Immature natural killer cell (primary cell): Measurements from ENCODE around the gene EIF4G3. TPM values are rescaled to one million over a fixed set of nuclear protein-coding genes. Genes with fewer than 3 reads are reported as not detected.
"Not testable (repeated sequence)": the region's sequence is repeated elsewhere in the genome, so short reads cannot be mapped to it uniquely, and the experiment has no call there.

ENCODE experiments used
- DNase-seq, 3 donors: peaks; one replicate each; pipeline ENCODE4 v3.0.0; 2022; ENCODE audit warnings: mixed read lengths in 1 of 3
- H3K27ac Mint-ChIP-seq, 6 donors: one replicate each; pipeline ENCODE4 v1.8.0; 2020; ENCODE audit warnings: mixed read lengths in 6 of 6, mild to moderate bottlenecking in 5 of 6, inconsistent platforms in 4 of 6, moderate library complexity in 3 of 6
- H3K27me3 Mint-ChIP-seq, 3 donors: one replicate each; pipeline ENCODE4 v1.8.0; 2020 to 2021; ENCODE audit warnings: low read depth in 3 of 3, mild to moderate bottlenecking in 3 of 3, mixed read lengths in 3 of 3, moderate library complexity in 3 of 3, inconsistent platforms in 1 of 3
- H3K36me3 Mint-ChIP-seq, 3 donors: one replicate each; pipeline ENCODE4 v1.8.0; 2020; ENCODE audit warnings: mixed read lengths in 3 of 3, inconsistent platforms in 2 of 3, mild to moderate bottlenecking in 2 of 3
- H3K4me1 Mint-ChIP-seq, 2 donors: one replicate each; pipeline ENCODE4 v1.8.0; 2020; ENCODE audit warnings: inconsistent platforms in 2 of 2, mild to moderate bottlenecking in 2 of 2, mixed read lengths in 2 of 2, moderate library complexity in 1 of 2
- H3K4me3 Mint-ChIP-seq, 5 donors: one replicate each; pipeline ENCODE4 v1.8.0; 2020; ENCODE audit warnings: mild to moderate bottlenecking in 5 of 5, mixed read lengths in 5 of 5, inconsistent platforms in 3 of 5, moderate library complexity in 3 of 5
- H3K9me3 Mint-ChIP-seq, 6 donors: one replicate each; pipeline ENCODE4 v1.8.0; 2020; ENCODE audit warnings: mild to moderate bottlenecking in 6 of 6, mixed read lengths in 6 of 6, inconsistent platforms in 4 of 6, moderate library complexity in 3 of 6
- polyA plus RNA-seq, 3 donors: library from polyadenylated mRNA; unstranded; fragments of 300-500 nt; fragmentation: Illumina TruSeq; gene quantifications; one replicate each; pipeline ENCODE4 v1.2.3, GENCODE V29; 2021

The EIF4G3 gene
- polyA plus RNA-seq, 3 donors from 2014 or later, result 7.4 to 21.6 (median 17.9) TPM

- Mint-ChIP-seq H3K27me3 (peaks cover 7 to 9% (median 9%) of the 10 kb centered on the region in 3 donors), H3K27ac (peak overlapping the region; percentile 86 to 92 (median 89)), H3K36me3 (no peaks in the 10 kb centered on the region), H3K4me1 (peaks cover 33 to 49% of the 10 kb centered on the region in 2 donors), H3K4me3 (peak overlapping the region; percentile 85 to 96 (median 89)), H3K9me3 (no peaks in the 10 kb centered on the region)
- DNase-seq, result peak; percentile 32 to 47 (median 45)
Measured at GRCh38 chr1:21175670-21176581, 771 bp downstream of the EIF4G3 start.

GRCh38 chr1:21175324-21175669 is 1.4 kb downstream of the EIF4G3 start:
- H3K9me3 Mint-ChIP-seq, result no peaks in the 10 kb centered on the region
- peaks cover 33 to 53% of the 10 kb centered on the region in 2 donors for H3K4me1 Mint-ChIP-seq
- DNase-seq, result peak; percentile 50 to 60 (median 58)
- H3K27ac Mint-ChIP-seq, result peak overlapping the region; percentile 86 to 92 (median 89)
- peaks cover 7 to 9% (median 9%) of the 10 kb centered on the region in 3 donors for H3K27me3 Mint-ChIP-seq
- H3K4me3 Mint-ChIP-seq, result peak overlapping the region; percentile 85 to 96 (median 89)
- no peaks in the 10 kb centered on the region for H3K36me3 Mint-ChIP-seq

- H3K27ac Mint-ChIP-seq, result peak overlapping the region; percentile 86 to 92 (median 89)
- H3K36me3 Mint-ChIP-seq, result no peaks in the 10 kb centered on the region
- peaks cover 7 to 9% (median 9%) of the 10 kb centered on the region in 3 donors for H3K27me3 Mint-ChIP-seq
- DNase-seq, result no peak
- peak overlapping the region; percentile 85 to 96 (median 89) for H3K4me3 Mint-ChIP-seq
- peaks cover 33 to 54% of the 10 kb centered on the region in 2 donors for H3K4me1 Mint-ChIP-seq
- no peaks in the 10 kb centered on the region for H3K9me3 Mint-ChIP-seq
Measured at GRCh38 chr1:21174654-21175323, 1.9 kb downstream of the EIF4G3 start.

- Mint-ChIP-seq H3K4me1 (peaks cover 33 to 54% of the 10 kb centered on the region in 2 donors), H3K4me3 (peak overlapping the region; percentile 85 to 96 (median 89))
Measured at GRCh38 chr1:21174230-21174629, 2.5 kb downstream of the EIF4G3 start.

GRCh38 chr1:21173096-21173495 is 3.6 kb downstream of the EIF4G3 start:
- H3K4me3 Mint-ChIP-seq, H3K27me3 Mint-ChIP-seq, H3K36me3 Mint-ChIP-seq, H3K27ac Mint-ChIP-seq, DNase-seq, H3K9me3 Mint-ChIP-seq: not testable (repeated sequence)
- H3K4me1 Mint-ChIP-seq, result peaks cover 33 to 54% of the 10 kb centered on the region in 2 donors

More at GRCh38 chr1:21174230-21174629, 2.5 kb downstream of the EIF4G3 start:
- no peaks in the 10 kb centered on the region for H3K9me3 Mint-ChIP-seq
- H3K27ac Mint-ChIP-seq, result peak overlapping the region; percentile 86 to 92 (median 89)
- peaks cover 7 to 9% (median 9%) of the 10 kb centered on the region in 3 donors for H3K27me3 Mint-ChIP-seq
- DNase-seq, result no peak
- H3K36me3 Mint-ChIP-seq, result no peaks in the 10 kb centered on the region

- peaks cover 30 to 55% of the 10 kb centered on the region in 2 donors for H3K4me1 Mint-ChIP-seq
- not testable (repeated sequence) for H3K9me3 Mint-ChIP-seq, DNase-seq, H3K36me3 Mint-ChIP-seq, H3K27ac Mint-ChIP-seq, H3K4me3 Mint-ChIP-seq, H3K27me3 Mint-ChIP-seq
Measured at GRCh38 chr1:21170837-21171236, 5.9 kb downstream of the EIF4G3 start.

- no peak overlapping the region for H3K27ac Mint-ChIP-seq
Measured at GRCh38 chr1:21168444-21168843, 8.3 kb downstream of the EIF4G3 start.

GRCh38 chr1:21165646-21166045 is 11.1 kb downstream of the EIF4G3 start:
- Mint-ChIP-seq H3K27me3 (peaks cover 0 to 2% (median 0%) of the 10 kb centered on the region in 3 donors), H3K36me3 (peaks cover 4 to 19% (median 9%) of the 10 kb centered on the region in 3 donors), H3K4me3 (peak overlapping the region in 3 of 5 donors; percentile 1 to 31 (median 8)), H3K9me3 (no peaks in the 10 kb centered on the region), H3K27ac (peak overlapping the region; percentile 33 to 84 (median 52)), H3K4me1 (peaks cover 20 to 45% of the 10 kb centered on the region in 2 donors)
- DNase-seq, result no peak

More at GRCh38 chr1:21168444-21168843, 8.3 kb downstream of the EIF4G3 start:
- Mint-ChIP-seq H3K4me3 (no peak overlapping the region), H3K27me3 (peaks cover 0 to 1% (median 0%) of the 10 kb centered on the region in 3 donors), H3K4me1 (peaks cover 25 to 53% of the 10 kb centered on the region in 2 donors), H3K9me3 (no peaks in the 10 kb centered on the region), H3K36me3 (peaks cover 3 to 16% (median 5%) of the 10 kb centered on the region in 3 donors)
- DNase-seq, result no peak

- H3K4me3 Mint-ChIP-seq, result peak overlapping the region in 1 of 5 donors; percentile 15
- peaks cover 24 to 45% of the 10 kb centered on the region in 2 donors for H3K4me1 Mint-ChIP-seq
- H3K27me3 Mint-ChIP-seq, result peaks cover 0 to 2% (median 0%) of the 10 kb centered on the region in 3 donors
- DNase-seq, result no peak
- H3K36me3 Mint-ChIP-seq, result peaks cover 9 to 24% (median 15%) of the 10 kb centered on the region in 3 donors
- H3K9me3 Mint-ChIP-seq, result no peaks in the 10 kb centered on the region
- peak overlapping the region in 3 of 6 donors; percentile 45 to 78 (median 46) for H3K27ac Mint-ChIP-seq
Measured at GRCh38 chr1:21165076-21165475, 11.6 kb downstream of the EIF4G3 start.

GRCh38 chr1:21164266-21164665 is 12.4 kb downstream of the EIF4G3 start:
- Mint-ChIP-seq H3K27me3 (peaks cover 0 to 2% (median 0%) of the 10 kb centered on the region in 3 donors), H3K9me3 (no peaks in the 10 kb centered on the region), H3K4me1 (peaks cover 24 to 46% of the 10 kb centered on the region in 2 donors), H3K36me3 (peaks cover 9 to 24% (median 15%) of the 10 kb centered on the region in 3 donors), H3K4me3 (no peak overlapping the region), H3K27ac (no peak overlapping the region)
- no peak for DNase-seq

GRCh38 chr1:21162740-21163464 is 13.8 kb downstream of the EIF4G3 start:
- H3K27me3 Mint-ChIP-seq, result peaks cover 0 to 2% (median 0%) of the 10 kb centered on the region in 3 donors
- no peak for DNase-seq
- H3K4me3 Mint-ChIP-seq, result no peak overlapping the region
- no peaks in the 10 kb centered on the region for H3K9me3 Mint-ChIP-seq
- peaks cover 24 to 57% of the 10 kb centered on the region in 2 donors for H3K4me1 Mint-ChIP-seq
- H3K36me3 Mint-ChIP-seq, result peaks cover 9 to 24% (median 15%) of the 10 kb centered on the region in 3 donors
- H3K27ac Mint-ChIP-seq, result peak overlapping the region in 4 of 6 donors; percentile 3 to 48 (median 27)

GRCh38 chr1:21161842-21162241 is 14.9 kb downstream of the EIF4G3 start:
- no peak overlapping the region for H3K4me3 Mint-ChIP-seq

GRCh38 chr1:21160263-21160796 is 16.4 kb downstream of the EIF4G3 start:
- Mint-ChIP-seq H3K27ac (peak overlapping the region in 3 of 6 donors; percentile 14 to 38 (median 35)), H3K27me3 (peaks cover 0 to 2% (median 0%) of the 10 kb centered on the region in 3 donors), H3K4me1 (peaks cover 26 to 62% of the 10 kb centered on the region in 2 donors), H3K36me3 (peaks cover 6 to 17% (median 10%) of the 10 kb centered on the region in 3 donors), H3K4me3 (no peak overlapping the region), H3K9me3 (no peaks in the 10 kb centered on the region)
- no peak for DNase-seq

More at GRCh38 chr1:21161842-21162241, 14.9 kb downstream of the EIF4G3 start:
- H3K9me3 Mint-ChIP-seq, result no peaks in the 10 kb centered on the region
- H3K27ac Mint-ChIP-seq, result peak overlapping the region in 2 of 6 donors; percentile 23 to 53
- peaks cover 6 to 20% (median 10%) of the 10 kb centered on the region in 3 donors for H3K36me3 Mint-ChIP-seq
- H3K4me1 Mint-ChIP-seq, result peaks cover 26 to 61% of the 10 kb centered on the region in 2 donors
- peaks cover 0 to 2% (median 0%) of the 10 kb centered on the region in 3 donors for H3K27me3 Mint-ChIP-seq
- DNase-seq, result no peak
